K562 (cell line): ENCODE measurements around the gene IL10RB. TPM values are rescaled to one million over a fixed set of nuclear protein-coding genes. Genes with fewer than 3 reads are reported as not detected.

ENCODE experiments used
- ATF1 ChIP-seq, 2 experiments: fragments of 450-650 bp in 1 of 2; IDR thresholded peaks; 2 replicates each; pipeline ENCODE4 v1.6.1; 2016; ENCODE audit warnings: missing compliant biosample characterization in 1 of 2, missing genetic modification characterization in 1 of 2
- CAMTA2 ChIP-seq: fragments of 250-450 bp; sonication (Bioruptor Pico); conservative IDR thresholded peaks from 2 replicates; pipeline ENCODE4 v1.5.1; 2022
- CBFA2T3 ChIP-seq: fragments of 450-650 bp; IDR thresholded peaks from 2 replicates; pipeline ENCODE4 v1.6.1; 2017
- CTBP1 ChIP-seq: fragments of 450-650 bp; IDR thresholded peaks from 2 replicates; pipeline ENCODE4 v1.6.1; 2016; ENCODE audit warnings: borderline replicate concordance
- EZH2 ChIP-seq: IDR thresholded peaks from 2 replicates; pipeline ENCODE4 v1.6.1; 2012; ENCODE audit warnings: low read depth, mild to moderate bottlenecking, inconsistent platforms, low read length, borderline replicate concordance
- FOXO4 ChIP-seq: fragments of 450-650 bp; formaldehyde crosslinking; IDR thresholded peaks from 2 replicates; pipeline ENCODE4 v1.4.0; 2020; ENCODE audit warnings: mild to moderate bottlenecking, moderate library complexity
- HMG20B ChIP-seq: fragments of 250-450 bp; sonication (Bioruptor Pico); IDR thresholded peaks from 2 replicates; pipeline ENCODE4 v1.5.0; 2021; ENCODE audit warnings: mild to moderate bottlenecking
- KLF16 ChIP-seq: IDR thresholded peaks from 2 replicates; pipeline ENCODE4 v1.6.1; 2016; ENCODE audit warnings: antibody characterized with exemption
- NBN ChIP-seq: fragments of 450-650 bp; IDR thresholded peaks from 2 replicates; pipeline ENCODE4 v1.6.1; 2016; ENCODE audit warnings: low read depth, mild to moderate bottlenecking
- PHB ChIP-seq: fragments of 250-450 bp; sonication (Bioruptor Pico); IDR thresholded peaks from 2 replicates; pipeline ENCODE4 v1.5.0; 2021
- POLR2A ChIP-seq: fragments of 450-650 bp; conservative IDR thresholded peaks from 2 replicates; pipeline ENCODE4 v1.6.1; 2016
- POLR2B ChIP-seq: fragments of 450-650 bp; IDR thresholded peaks from 2 replicates; pipeline ENCODE4 v1.6.1; 2018; ENCODE audit warnings: low read depth; ENCODE audit not compliant: partially characterized antibody
- RB1 ChIP-seq: fragments of 450-650 bp; IDR thresholded peaks from 2 replicates; pipeline ENCODE4 v1.6.1; 2017; ENCODE audit warnings: low read depth, mild to moderate bottlenecking
- RBM14 ChIP-seq: fragments of 200-400 bp; formaldehyde crosslinking; IDR thresholded peaks from 2 replicates; pipeline ENCODE4 v1.6.1; 2018; ENCODE audit warnings: low read depth, mild to moderate bottlenecking, low read length, moderate library complexity, borderline replicate concordance; ENCODE audit not compliant: insufficient read depth
- SAP30 ChIP-seq: fragments of 200-600 bp; sonication (generic); IDR thresholded peaks from 2 replicates; pipeline ENCODE4 v1.6.1; 2012; ENCODE audit warnings: borderline replicate concordance, low read depth, mild to moderate bottlenecking, moderate library complexity, low read length, control low read depth, inconsistent platforms; ENCODE audit not compliant: insufficient read depth, poor library complexity, severe bottlenecking
- STAT5B ChIP-seq: fragments of 250-450 bp; sonication (Bioruptor Pico); IDR thresholded peaks from 2 replicates; pipeline ENCODE4 v1.8.0; 2021; ENCODE audit warnings: mild to moderate bottlenecking, inconsistent platforms
- U2AF2 ChIP-seq: fragments of 200-400 bp; formaldehyde crosslinking; optimal IDR thresholded peaks from 2 replicates; pipeline ENCODE3; 2017; ENCODE audit warnings: low read depth, mild to moderate bottlenecking, low read length
- ZNF124 ChIP-seq: sonication (generic); formaldehyde crosslinking; IDR thresholded peaks from 2 replicates; pipeline ENCODE4 v1.8.1; 2022; ENCODE audit warnings: missing genetic modification reagents
- ZNF140 ChIP-seq: fragments of 250-450 bp; sonication (Bioruptor Pico); IDR thresholded peaks from 2 replicates; pipeline ENCODE4 v1.8.0; 2021; ENCODE audit warnings: moderate library complexity, mild to moderate bottlenecking, inconsistent platforms
- ZNF165 ChIP-seq: fragments of 250-450 bp; sonication (Bioruptor Pico); IDR thresholded peaks from 2 replicates; pipeline ENCODE4 v1.4.0; 2020; ENCODE audit warnings: borderline replicate concordance
- ZNF24 ChIP-seq: fragments of 450-650 bp; IDR thresholded peaks from 2 replicates; pipeline ENCODE4 v1.6.1; 2016
- polyA plus RNA-seq, 8 experiments: library from polyadenylated mRNA; depleted of rRNA in 4 of 8; stranded (reverse) in 5 of 8; unstranded in 3 of 8; fragments of >200 nt; fragmentation: Nextera tagmentation in 2 of 8; fragmentation: Illumina TruSeq in 1 of 8; extraction: Ambion mirVana in 2 of 8; extraction: Trizol in 1 of 8; gene quantifications; 2 replicates each; pipeline versions ENCODE4 v1.2.1 to v1.2.3, GENCODE V29; 2011 to 2014; ENCODE audit warnings: inconsistent platforms in 1 of 8, missing spikeins in 1 of 8
- total RNA-seq, 7 experiments: library from RNA; depleted of rRNA in 6 of 7; stranded (reverse); fragments of >200 nt in 6 of 7; fragmentation: Illumina TruSeq in 2 of 7; extraction: Trizol in 2 of 7; gene quantifications; 2 replicates each; pipeline versions ENCODE4 v1.2.1 to v1.2.3, GENCODE V29; 2011 to 2021; ENCODE audit warnings: low replicate concordance in 1 of 7
- TF ChIP-seq, protein P1 (sequence below): sonication (generic); formaldehyde crosslinking; IDR thresholded peaks from 2 replicates; pipeline ENCODE4 v1.4.0; 2020; ENCODE audit warnings: mild to moderate bottlenecking, missing genetic modification reagents
- TF ChIP-seq, protein P2 (sequence below): fragments of 250-450 bp; sonication (Bioruptor Pico); IDR thresholded peaks from 2 replicates; pipeline ENCODE4 v1.5.0; 2020; ENCODE audit warnings: mild to moderate bottlenecking
- TF ChIP-seq, protein P3 (sequence below): fragments of 250-450 bp; sonication (Bioruptor Pico); IDR thresholded peaks from 2 replicates; pipeline ENCODE4 v1.9.0; 2021; ENCODE audit warnings: mild to moderate bottlenecking

The IL10RB gene
- total and polyA plus RNA-seq, 9 of the 15 experiments (the other 6 are each of a cell fraction or from before 2014, with no cell fraction given), result 10.9 to 33.8 (median 23.0) TPM

- TF ChIP-seq, protein P1, sequence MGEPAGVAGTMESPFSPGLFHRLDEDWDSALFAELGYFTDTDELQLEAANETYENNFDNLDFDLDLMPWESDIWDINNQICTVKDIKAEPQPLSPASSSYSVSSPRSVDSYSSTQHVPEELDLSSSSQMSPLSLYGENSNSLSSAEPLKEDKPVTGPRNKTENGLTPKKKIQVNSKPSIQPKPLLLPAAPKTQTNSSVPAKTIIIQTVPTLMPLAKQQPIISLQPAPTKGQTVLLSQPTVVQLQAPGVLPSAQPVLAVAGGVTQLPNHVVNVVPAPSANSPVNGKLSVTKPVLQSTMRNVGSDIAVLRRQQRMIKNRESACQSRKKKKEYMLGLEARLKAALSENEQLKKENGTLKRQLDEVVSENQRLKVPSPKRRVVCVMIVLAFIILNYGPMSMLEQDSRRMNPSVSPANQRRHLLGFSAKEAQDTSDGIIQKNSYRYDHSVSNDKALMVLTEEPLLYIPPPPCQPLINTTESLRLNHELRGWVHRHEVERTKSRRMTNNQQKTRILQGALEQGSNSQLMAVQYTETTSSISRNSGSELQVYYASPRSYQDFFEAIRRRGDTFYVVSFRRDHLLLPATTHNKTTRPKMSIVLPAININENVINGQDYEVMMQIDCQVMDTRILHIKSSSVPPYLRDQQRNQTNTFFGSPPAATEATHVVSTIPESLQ (CRISPR knock-in tag), result 0 out of 2 replicates have a peak, but pooled peaks have one; percentile 7
- TF ChIP-seq ZNF124 (CRISPR knock-in tag), result no peak
- 0 out of 2 replicates have a peak, but pooled peaks have one; percentile 23 for TF ChIP-seq RBM14
- peak; percentile 47 for TF ChIP-seq SAP30
- TF ChIP-seq FOXO4 (CRISPR knock-in tag), result peak; percentile 77; the same call in 1 of the 2 replicates
- TF ChIP-seq CAMTA2 (CRISPR knock-in tag), result 0 out of 2 replicates have a peak, but pooled peaks have one; percentile 67
- peak; percentile 37; the same call in 1 of the 2 replicates for TF ChIP-seq ZNF24
- TF ChIP-seq CBFA2T3, result peak; percentile 39; the same call in 1 of the 2 replicates
- no peak for TF ChIP-seq HMG20B (CRISPR knock-in tag)
- TF ChIP-seq POLR2B, result peak; percentile 99
- TF ChIP-seq POLR2A, result peak; percentile 98
- TF ChIP-seq KLF16, result no peak
- TF ChIP-seq EZH2, result no peak
- TF ChIP-seq ZNF140, result no peak
- peak; percentile 45; the same call in 1 of the 2 replicates for TF ChIP-seq ZNF165 (CRISPR knock-in tag)
- TF ChIP-seq, protein P2, sequence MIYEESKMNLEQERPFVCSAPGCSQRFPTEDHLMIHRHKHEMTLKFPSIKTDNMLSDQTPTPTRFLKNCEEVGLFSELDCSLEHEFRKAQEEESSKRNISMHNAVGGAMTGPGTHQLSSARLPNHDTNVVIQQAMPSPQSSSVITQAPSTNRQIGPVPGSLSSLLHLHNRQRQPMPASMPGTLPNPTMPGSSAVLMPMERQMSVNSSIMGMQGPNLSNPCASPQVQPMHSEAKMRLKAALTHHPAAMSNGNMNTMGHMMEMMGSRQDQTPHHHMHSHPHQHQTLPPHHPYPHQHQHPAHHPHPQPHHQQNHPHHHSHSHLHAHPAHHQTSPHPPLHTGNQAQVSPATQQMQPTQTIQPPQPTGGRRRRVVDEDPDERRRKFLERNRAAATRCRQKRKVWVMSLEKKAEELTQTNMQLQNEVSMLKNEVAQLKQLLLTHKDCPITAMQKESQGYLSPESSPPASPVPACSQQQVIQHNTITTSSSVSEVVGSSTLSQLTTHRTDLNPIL, result no peak
- peak; percentile 94 for TF ChIP-seq CTBP1
- TF ChIP-seq RB1, result peak; percentile 87
- no peak for TF ChIP-seq ATF1 (CRISPR knock-in tag; IDR thresholded peaks at IDR 0.05)
- peak; percentile 66 for TF ChIP-seq ATF1 (tag; IDR thresholded peaks at IDR 0.05)
- no peak for TF ChIP-seq U2AF2
- TF ChIP-seq STAT5B, result no peak
- TF ChIP-seq NBN, result peak; percentile 91
- TF ChIP-seq PHB, result peak; percentile 77; the same call in 1 of the 2 replicates
- TF ChIP-seq, protein P3, sequence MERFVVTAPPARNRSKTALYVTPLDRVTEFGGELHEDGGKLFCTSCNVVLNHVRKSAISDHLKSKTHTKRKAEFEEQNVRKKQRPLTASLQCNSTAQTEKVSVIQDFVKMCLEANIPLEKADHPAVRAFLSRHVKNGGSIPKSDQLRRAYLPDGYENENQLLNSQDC (CRISPR knock-in tag), result 0 out of 2 replicates have a peak, but pooled peaks have one; percentile 33
These were observed 58.4 kb downstream of the IL10RB start, which contains the start of gene IFNAR1 (continued) for GRCh38 chr21:33324291-33325221.
